B cell (primary cell): ENCODE results near the gene SNED1. TPM values are rescaled to one million over a fixed set of nuclear protein-coding genes. Genes with fewer than 3 reads are reported as not detected.

ENCODE experiments used
- ATAC-seq: fragments of 200-7000 bp; cut with Tn5 transposase; one replicate; pipeline ENCODE4 v1.10.0; 2021; ENCODE audit warnings: low read depth, mild to moderate bottlenecking, moderate number of reproducible peaks, moderate library complexity
- CTCF ChIA-PET: fragments of 350-600 bp; sonication (Branson Sonifier 250); formaldehyde crosslinking; loops from one replicate; lab custom pipeline; 2021; ENCODE audit warnings: antibody characterized with exemption, inconsistent platforms; lab: Charles Lee
- POLR2A ChIA-PET: fragments of 350-600 bp; sonication (Branson Sonifier 250); formaldehyde crosslinking; loops from one replicate; lab custom pipeline; 2021; ENCODE audit warnings: antibody characterized with exemption; lab: Charles Lee
- DNase-seq: peaks from one replicate; pipeline ENCODE4 v3.0.0; 2013
- H2AFZ ChIP-seq: 2 replicates; pipeline ENCODE4 v1.6.1; 2012; ENCODE audit warnings: mild to moderate bottlenecking, low read depth, low read length; ENCODE audit not compliant: insufficient read depth, poor library complexity, severe bottlenecking
- H3K27ac ChIP-seq, 2 donors: 1 replicate in 1 of 2; 2 replicates in 1 of 2; pipeline ENCODE4 v1.5.1; 2012 to 2013; ENCODE audit warnings: low read length in 2 of 2, mild to moderate bottlenecking in 2 of 2, moderate library complexity in 1 of 2
- H3K27me3 ChIP-seq, 4 experiments: fragments of 200-600 bp in 1 of 4; sonication (generic) in 1 of 4; replicated peaks in 1 of 4; 1 replicate in 2 of 4; 2 replicates in 2 of 4; pipeline versions ENCODE4 v1.6.1 to v1.7.0; 2013 to 2016; ENCODE audit warnings: low read length in 3 of 4, mild to moderate bottlenecking in 2 of 4, mixed read lengths in 1 of 4, moderate library complexity in 1 of 4; ENCODE audit not compliant: insufficient read depth in 4 of 4, control insufficient read depth in 3 of 4; ENCODE audit errors: control extremely low read depth in 1 of 4
- H3K36me3 ChIP-seq, 2 experiments: replicated peaks in 1 of 2; 1 replicate in 1 of 2; 2 replicates in 1 of 2; pipeline versions ENCODE4 v1.6.1 to v1.7.1; 2013; ENCODE audit warnings: low read length in 1 of 2; ENCODE audit not compliant: insufficient read depth in 2 of 2, control insufficient read depth in 1 of 2; ENCODE audit errors: control extremely low read depth in 1 of 2, extremely low read depth in 1 of 2
- H3K4me1 ChIP-seq, 2 donors: fragments of 200-600 bp in 1 of 2; sonication (generic) in 1 of 2; 1 replicate in 1 of 2; 2 replicates in 1 of 2; pipeline versions ENCODE4 v1.5.1 to v1.6.1; 2013 to 2017; ENCODE audit warnings: low read length in 2 of 2; ENCODE audit not compliant: control insufficient read depth in 2 of 2, insufficient read depth in 2 of 2
- H3K4me2 ChIP-seq: replicated peaks from 2 replicates; pipeline ENCODE3; 2012; ENCODE audit warnings: mild to moderate bottlenecking, low read depth, low read length; ENCODE audit not compliant: poor library complexity, severe bottlenecking
- H3K4me3 ChIP-seq, 5 experiments: fragments of 200-600 bp in 1 of 5; sonication (generic) in 1 of 5; 1 replicate in 3 of 5; 2 replicates in 2 of 5; pipeline versions ENCODE4 v1.5.1 to v1.7.0; 2011 to 2016; ENCODE audit warnings: low read length in 4 of 5, mild to moderate bottlenecking in 4 of 5, low read depth in 2 of 5, control low read depth in 1 of 5, moderate library complexity in 1 of 5; ENCODE audit not compliant: insufficient read depth in 1 of 5; ENCODE audit errors: control extremely low read depth in 1 of 5, extremely low read depth in 1 of 5
- H3K79me2 ChIP-seq: fragments of 200-600 bp; sonication (generic); one replicate; pipeline ENCODE4 v1.6.0; 2016; ENCODE audit warnings: low read length; ENCODE audit not compliant: control insufficient read depth, insufficient read depth
- H3K9ac ChIP-seq: fragments of 200-600 bp; sonication (generic); 2 replicates; pipeline ENCODE4 v1.6.1; 2017; ENCODE audit warnings: mild to moderate bottlenecking, low read length, moderate library complexity
- H3K9me3 ChIP-seq, 3 donors: one replicate each; pipeline versions ENCODE4 v1.6.1 to v1.7.1; 2013; ENCODE audit warnings: low read length in 2 of 3; ENCODE audit not compliant: control insufficient read depth in 2 of 3, insufficient read depth in 1 of 3; ENCODE audit errors: control extremely low read depth in 1 of 3
- H4K20me1 ChIP-seq: 2 replicates; pipeline ENCODE4 v1.6.0; 2012; ENCODE audit warnings: mild to moderate bottlenecking, low read length; ENCODE audit not compliant: insufficient read depth, control insufficient read depth, poor library complexity, severe bottlenecking
- H3K27ac Mint-ChIP-seq: one replicate; pipeline ENCODE4 v1.8.0; 2021; ENCODE audit warnings: mixed read lengths
- H3K27me3 Mint-ChIP-seq: one replicate; pipeline ENCODE4 v1.8.0; 2021; ENCODE audit warnings: mixed read lengths
- H3K4me1 Mint-ChIP-seq: one replicate; pipeline ENCODE4 v1.8.0; 2021; ENCODE audit warnings: mixed read lengths
- H3K4me3 Mint-ChIP-seq: one replicate; pipeline ENCODE4 v1.8.0; 2021; ENCODE audit warnings: mixed read lengths
- H3K9me3 Mint-ChIP-seq: one replicate; pipeline ENCODE4 v1.8.0; 2022; ENCODE audit warnings: mixed read lengths; ENCODE audit not compliant: insufficient read depth
- CTCF ChIP-seq: fragments of 200-600 bp; IDR thresholded peaks from one replicate; pipeline ENCODE4 v1.8.0; 2022; ENCODE audit warnings: antibody characterized with exemption, mild to moderate bottlenecking
- EZH2 ChIP-seq: IDR thresholded peaks from 2 replicates; pipeline ENCODE4 v1.6.1; 2012; ENCODE audit warnings: borderline replicate concordance, low read depth, mild to moderate bottlenecking, moderate library complexity, low read length; ENCODE audit not compliant: insufficient read depth, poor library complexity, severe bottlenecking
- WGBS: methylation state at CpG from one replicate; pipeline ENCODE4 v1.1.5; 2013; ENCODE audit warnings: missing lambda C conversion rate; ENCODE audit not compliant: insufficient coverage; 5-methylcytosine and 5-hydroxymethylcytosine counted together
- intact Hi-C: fragments of 100-400 bp; cut with micrococcal nuclease; formaldehyde crosslinking; loops from one replicate; pipeline ENCODE4 v1.10.0; 2022
- polyA plus RNA-seq: library from polyadenylated mRNA; depleted of rRNA; stranded (reverse); fragments of >200 nt; gene quantifications from 2 replicates; pipeline ENCODE4 v1.2.3, GENCODE V29; 2012
- total RNA-seq, 2 donors: library from RNA; stranded (reverse); fragments of 120-200 nt in 1 of 2; gene quantifications; 1 replicate in 1 of 2; 2 replicates in 1 of 2; pipeline versions ENCODE4 v1.2.3 to v1.2.4, GENCODE V29; 2013 to 2022

Gene SNED1
- total and polyA plus RNA-seq, 2 donors (not counting 1 experiment from before 2014, with no cell fraction given) = 25.5 to 336 TPM

- Histone ChIP-seq H2AFZ (no peak overlapping the region), H3K4me2 (no peak overlapping the region), H3K27ac (no peak overlapping the region), H3K4me3 (no peak overlapping the region), H3K36me3 (peaks cover under 1 to 34% of the 10 kb centered on the region in 2 experiments), H3K9ac (no peak overlapping the region), H4K20me1 (no peaks in the 10 kb centered on the region), H3K27me3 (no peaks in the 10 kb centered on the region), H3K79me2 (peaks cover 4% of the 10 kb centered on the region), H3K4me1 (peaks cover 13 to 27% of the 10 kb centered on the region in 2 donors), H3K9me3 (no peaks in the 10 kb centered on the region)
- no peak for TF ChIP-seq CTCF
- TF ChIP-seq EZH2 = no peak
- no peak overlapping the region for H3K27ac Mint-ChIP-seq
- ChIA-PET POLR2A (no interaction called here), CTCF (no interaction called here)
- WGBS = 99% methylated on average over 8 of the region's 8 CpGs
- H3K9me3 Mint-ChIP-seq = no peaks in the 10 kb centered on the region
- intact Hi-C loops = no loop called here
- no peak overlapping the region for H3K4me3 Mint-ChIP-seq
- no peaks in the 10 kb centered on the region for H3K27me3 Mint-ChIP-seq
- ATAC-seq (no peak), DNase-seq (no peak)
- peaks cover 28% of the 10 kb centered on the region for H3K4me1 Mint-ChIP-seq
Measured at GRCh38 chr2:241115361-241115760, 116.9 kb downstream of the SNED1 start.

GRCh38 chr2:241116606-241117560, 118.5 kb downstream of the SNED1 start:
- TF ChIP-seq EZH2 (no peak), CTCF (no peak)
- peaks cover 4% of the 10 kb centered on the region for H3K79me2 ChIP-seq
- intact Hi-C loops = no loop called here

More at GRCh38 chr2:241116606-241117560, 118.5 kb downstream of the SNED1 start:
- Histone ChIP-seq H3K9me3 (peaks cover 0 to 1% (median 0%) of the 10 kb centered on the region in 3 donors), H3K9ac (no peak overlapping the region), H3K27ac (no peak overlapping the region), H2AFZ (no peak overlapping the region), H3K4me3 (no peak overlapping the region), H3K27me3 (no peaks in the 10 kb centered on the region), H3K4me2 (no peak overlapping the region), H3K36me3 (peaks cover 4 to 42% of the 10 kb centered on the region in 2 experiments), H3K4me1 (peaks cover 0 to 12% of the 10 kb centered on the region in 2 donors), H4K20me1 (no peaks in the 10 kb centered on the region)
- Mint-ChIP-seq H3K27me3 (no peaks in the 10 kb centered on the region), H3K27ac (no peak overlapping the region), H3K4me3 (no peak overlapping the region), H3K9me3 (no peaks in the 10 kb centered on the region), H3K4me1 (peaks cover 13% of the 10 kb centered on the region)
- DNase-seq = no peak
- ATAC-seq = no peak
- CTCF ChIA-PET = no interaction called here
- POLR2A ChIA-PET = no interaction called here
- WGBS = 98% methylated on average over 31 of the region's 32 CpGs
